ENCODE results near the gene EMC9. TPM values are rescaled to one million over a fixed set of nuclear protein-coding genes. Genes with fewer than 3 reads are reported as not detected.
A peak's percentile ranks its signal among the peaks of the same experiment; 100 is the strongest.

EMC9 gene
- 35.3 and 95.4 TPM in 2 replicates for total RNA-seq (2014; rRNA removed; shearing (Covaris generic); ENCODE audit: low replicate concordance)

- peak; percentile 100 for DNase-seq
- H3K9me3 ChIP-seq (ENCODE audit: low read length) = no peaks in the 10 kb centered on the region
- H2AFZ ChIP-seq (ENCODE audit: low read length) = peak within 1 kb of the TSS; percentile 32; the same call in 1 of the 2 replicates
- H3K4me1 ChIP-seq (ENCODE audit: low read length) = peaks cover 73% of the 10 kb centered on the region
- H3K27ac ChIP-seq (ENCODE audit: low read length) = peak within 1 kb of the TSS; percentile 81
- peaks cover 30% of the 10 kb centered on the region for H3K36me3 ChIP-seq (ENCODE audit: insufficient read depth, low read length)
- H3K27me3 ChIP-seq (ENCODE audit: low read length) = no peaks in the 10 kb centered on the region
- H3K79me2 ChIP-seq (ENCODE audit: low read length) = peaks cover 75% of the 10 kb centered on the region
- H3K4me2 ChIP-seq (ENCODE audit: low read depth, low read length, poor library complexity, severe bottlenecking) = peak within 1 kb of the TSS; percentile 82
- no peaks in the 10 kb centered on the region for H3K9me2 ChIP-seq (replicated peaks; ENCODE audit: insufficient read depth, low read length)
- peak within 1 kb of the TSS; percentile 83 for H3K4me3 ChIP-seq (ENCODE audit: low read length)
- peak within 1 kb of the TSS; percentile 94 for H3K9ac ChIP-seq (ENCODE audit: low read length)
- no peaks in the 10 kb centered on the region for H4K20me1 ChIP-seq (ENCODE audit: insufficient read depth, low read depth, low read length)
Measured at GRCh38 chr14:24141097-24141880, at the start of gene EMC9. EMC9 (minus strand) TSS chr14:24141591; CDS start chr14:24141304, 287 bp downstream.

- Histone ChIP-seq H3K27me3 (ENCODE audit: low read length) (no peaks in the 10 kb centered on the region), H3K9ac (ENCODE audit: low read length) (no peak overlapping the region), H3K4me3 (ENCODE audit: low read length) (no peak overlapping the region), H3K27ac (ENCODE audit: low read length) (no peak overlapping the region), H3K36me3 (ENCODE audit: insufficient read depth, low read length) (peaks cover 39% of the 10 kb centered on the region), H3K9me2 (replicated peaks; ENCODE audit: insufficient read depth, low read length) (no peaks in the 10 kb centered on the region), H2AFZ (ENCODE audit: low read length) (no peak overlapping the region), H3K9me3 (ENCODE audit: low read length) (no peaks in the 10 kb centered on the region), H3K4me2 (ENCODE audit: low read depth, low read length, poor library complexity, severe bottlenecking) (no peak overlapping the region), H3K79me2 (ENCODE audit: low read length) (peaks cover 63% of the 10 kb centered on the region), H4K20me1 (ENCODE audit: insufficient read depth, low read depth, low read length) (no peaks in the 10 kb centered on the region), H3K4me1 (ENCODE audit: low read length) (peaks cover 40% of the 10 kb centered on the region)
- no peak for DNase-seq
Measured at GRCh38 chr14:24190416-24190815, 49.0 kb upstream of the EMC9 start.

GRCh38 chr14:24189460-24189859 is 48.1 kb upstream of the EMC9 start:
- H3K27me3 ChIP-seq (ENCODE audit: low read length) = no peaks in the 10 kb centered on the region
- peaks cover 41% of the 10 kb centered on the region for H3K36me3 ChIP-seq (ENCODE audit: insufficient read depth, low read length)
- H3K4me2 ChIP-seq (ENCODE audit: low read depth, low read length, poor library complexity, severe bottlenecking) = peak overlapping the region; percentile 96
- H3K4me3 ChIP-seq (ENCODE audit: low read length) = peak overlapping the region; percentile 72
- DNase-seq = no peak
- peaks cover 55% of the 10 kb centered on the region for H3K79me2 ChIP-seq (ENCODE audit: low read length)
- H3K9me3 ChIP-seq (ENCODE audit: low read length) = no peaks in the 10 kb centered on the region
- no peaks in the 10 kb centered on the region for H3K9me2 ChIP-seq (replicated peaks; ENCODE audit: insufficient read depth, low read length)
- no peak overlapping the region for H2AFZ ChIP-seq (ENCODE audit: low read length)
- H3K9ac ChIP-seq (ENCODE audit: low read length) = peak overlapping the region; percentile 59
- H4K20me1 ChIP-seq (ENCODE audit: insufficient read depth, low read depth, low read length) = no peaks in the 10 kb centered on the region
- peaks cover 33% of the 10 kb centered on the region for H3K4me1 ChIP-seq (ENCODE audit: low read length)
- peak overlapping the region; percentile 64 for H3K27ac ChIP-seq (ENCODE audit: low read length)

GRCh38 chr14:24189059-24189375 is 47.6 kb upstream of the EMC9 start:
- no peaks in the 10 kb centered on the region for H4K20me1 ChIP-seq (ENCODE audit: insufficient read depth, low read depth, low read length)
- H3K9me2 ChIP-seq (replicated peaks; ENCODE audit: insufficient read depth, low read length) = no peaks in the 10 kb centered on the region
- peak overlapping the region; percentile 59 for H3K9ac ChIP-seq (ENCODE audit: low read length)
- H3K27ac ChIP-seq (ENCODE audit: low read length) = peak overlapping the region; percentile 64
- H3K27me3 ChIP-seq (ENCODE audit: low read length) = no peaks in the 10 kb centered on the region
- H3K4me1 ChIP-seq (ENCODE audit: low read length) = peaks cover 28% of the 10 kb centered on the region
- H2AFZ ChIP-seq (ENCODE audit: low read length) = no peak overlapping the region
- peaks cover 40% of the 10 kb centered on the region for H3K36me3 ChIP-seq (ENCODE audit: insufficient read depth, low read length)
- no peak for DNase-seq
- peak overlapping the region; percentile 72 for H3K4me3 ChIP-seq (ENCODE audit: low read length)
- H3K4me2 ChIP-seq (ENCODE audit: low read depth, low read length, poor library complexity, severe bottlenecking) = peak overlapping the region; percentile 96
- H3K79me2 ChIP-seq (ENCODE audit: low read length) = peaks cover 50% of the 10 kb centered on the region
- H3K9me3 ChIP-seq (ENCODE audit: low read length) = no peaks in the 10 kb centered on the region

GRCh38 chr14:24188251-24189058 is 47.1 kb upstream of the EMC9 start, which contains the start of gene IPO4:
IPO4 (minus strand) TSS chr14:24188816; CDS start chr14:24188787, 29 bp downstream.
- H3K27me3 ChIP-seq (ENCODE audit: low read length) = no peaks in the 10 kb centered on the region
- H3K79me2 ChIP-seq (ENCODE audit: low read length) = peaks cover 47% of the 10 kb centered on the region
- H3K4me3 ChIP-seq (ENCODE audit: low read length) = peak within 1 kb of the TSS; percentile 72
- peaks cover 26% of the 10 kb centered on the region for H3K4me1 ChIP-seq (ENCODE audit: low read length)
- H3K36me3 ChIP-seq (ENCODE audit: insufficient read depth, low read length) = peaks cover 38% of the 10 kb centered on the region
- H4K20me1 ChIP-seq (ENCODE audit: insufficient read depth, low read depth, low read length) = no peaks in the 10 kb centered on the region
- H3K9me3 ChIP-seq (ENCODE audit: low read length) = no peaks in the 10 kb centered on the region
- peak within 1 kb of the TSS; percentile 64 for H3K27ac ChIP-seq (ENCODE audit: low read length)
- H2AFZ ChIP-seq (ENCODE audit: low read length) = no peak within 1 kb of the TSS
- DNase-seq = peak; percentile 100
- H3K9ac ChIP-seq (ENCODE audit: low read length) = peak within 1 kb of the TSS; percentile 82
- H3K4me2 ChIP-seq (ENCODE audit: low read depth, low read length, poor library complexity, severe bottlenecking) = peak within 1 kb of the TSS; percentile 96
- no peaks in the 10 kb centered on the region for H3K9me2 ChIP-seq (replicated peaks; ENCODE audit: insufficient read depth, low read length)

GRCh38 chr14:24187539-24187915 is 46.1 kb upstream of the EMC9 start:
- no peaks in the 10 kb centered on the region for H3K9me3 ChIP-seq (ENCODE audit: low read length)
- H3K36me3 ChIP-seq (ENCODE audit: insufficient read depth, low read length) = peaks cover 32% of the 10 kb centered on the region
- H2AFZ ChIP-seq (ENCODE audit: low read length) = no peak overlapping the region
- H3K4me2 ChIP-seq (ENCODE audit: low read depth, low read length, poor library complexity, severe bottlenecking) = peak overlapping the region; percentile 96
- H3K27me3 ChIP-seq (ENCODE audit: low read length) = no peaks in the 10 kb centered on the region
- peaks cover 41% of the 10 kb centered on the region for H3K79me2 ChIP-seq (ENCODE audit: low read length)
- H3K9me2 ChIP-seq (replicated peaks; ENCODE audit: insufficient read depth, low read length) = no peaks in the 10 kb centered on the region
- peak overlapping the region; percentile 72 for H3K4me3 ChIP-seq (ENCODE audit: low read length)
- H3K4me1 ChIP-seq (ENCODE audit: low read length) = peaks cover 26% of the 10 kb centered on the region
- no peaks in the 10 kb centered on the region for H4K20me1 ChIP-seq (ENCODE audit: insufficient read depth, low read depth, low read length)
- DNase-seq = no peak
- peak overlapping the region; percentile 44; the same call in 1 of the 2 replicates for H3K27ac ChIP-seq (ENCODE audit: low read length)
- peak overlapping the region; percentile 82 for H3K9ac ChIP-seq (ENCODE audit: low read length)

- Histone ChIP-seq H3K4me3 (ENCODE audit: low read length) (peak overlapping the region; percentile 72; the same call in 1 of the 2 replicates), H3K79me2 (ENCODE audit: low read length) (peaks cover 36% of the 10 kb centered on the region), H3K27me3 (ENCODE audit: low read length) (no peaks in the 10 kb centered on the region), H4K20me1 (ENCODE audit: insufficient read depth, low read depth, low read length) (no peaks in the 10 kb centered on the region), H3K36me3 (ENCODE audit: insufficient read depth, low read length) (peaks cover 27% of the 10 kb centered on the region; the same call in 1 of the 2 replicates), H3K4me1 (ENCODE audit: low read length) (peaks cover 26% of the 10 kb centered on the region), H3K27ac (ENCODE audit: low read length) (no peak overlapping the region), H3K9me3 (ENCODE audit: low read length) (no peaks in the 10 kb centered on the region), H3K9me2 (replicated peaks; ENCODE audit: insufficient read depth, low read length) (no peaks in the 10 kb centered on the region), H3K9ac (ENCODE audit: low read length) (peak overlapping the region; percentile 82), H2AFZ (ENCODE audit: low read length) (no peak overlapping the region), H3K4me2 (ENCODE audit: low read depth, low read length, poor library complexity, severe bottlenecking) (peak overlapping the region; percentile 96)
- DNase-seq = no peak
Measured at GRCh38 chr14:24186831-24187538, 45.6 kb upstream of the EMC9 start.
